ENCODE data around the gene AMIGO3.

- TF ChIP-seq CTCF (IDR thresholded peaks at IDR 0.05; ENCODE audit: insufficient read depth, low read length, poor library complexity, severe bottlenecking): no peak
- no peak for TF ChIP-seq EZH2phosphoT487 (conservative IDR thresholded peaks at IDR 0.05; ENCODE audit: low read length)
Observed at GRCh38 chr3:49699281-49699979, 20.1 kb downstream of the AMIGO3 start.

Measured in SU-DHL-6 (cell line).